Stimulated activated CD4-positive, alpha-beta T cell treated with anti-CD3 and anti-CD28 coated beads, Interleukin-12 subunit alpha, Interleukin-12 subunit beta, amount 100 ng/mL, for 48 hours (primary cell): ENCODE measurements around the gene PNLIPRP2.

ENCODE experiments used
- DNase-seq, 3 donors: peaks; one replicate each; pipeline ENCODE4 v3.0.0-alpha.2; 2020; ENCODE audit warnings: low read depth in 2 of 3, low spot score in 1 of 3

PNLIPRP2 gene

DNA sequence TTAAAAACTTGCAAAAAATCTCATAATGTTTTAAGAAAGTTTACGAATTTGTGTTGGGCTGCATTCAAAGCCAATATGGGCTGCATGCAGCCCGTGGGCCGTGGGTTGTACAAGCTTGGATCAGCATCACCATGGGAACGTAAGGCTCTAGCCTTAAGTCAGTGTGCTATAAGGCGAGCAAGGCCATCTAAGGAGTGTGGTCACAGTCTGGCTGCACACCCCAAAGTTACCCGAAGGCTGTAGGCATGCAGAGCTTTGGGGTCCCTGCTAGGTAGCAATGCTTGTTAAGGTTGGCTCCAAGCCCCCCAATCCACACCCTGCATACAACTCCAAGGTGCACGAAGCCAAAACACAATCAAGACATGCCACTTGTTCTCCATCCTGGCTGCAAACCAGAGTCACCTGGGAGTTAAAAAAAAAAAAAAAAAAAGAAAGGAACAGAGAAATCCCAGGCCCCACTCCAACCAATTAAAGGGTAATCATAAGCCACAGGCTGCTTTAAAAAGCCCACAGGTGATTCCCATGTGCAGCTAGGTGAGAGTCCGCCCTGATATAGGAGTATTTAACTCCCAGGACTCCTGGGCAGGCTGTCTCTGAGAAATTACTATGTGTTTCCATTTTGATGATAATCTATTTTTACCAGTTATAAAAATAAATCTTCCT, 8.5 kb upstream of the PNLIPRP2 start:
- no peak for DNase-seq

- no peak for DNase-seq
Measured at GRCh38 chr10:116613471-116613870, 7.3 kb upstream of the PNLIPRP2 start.

DNA sequence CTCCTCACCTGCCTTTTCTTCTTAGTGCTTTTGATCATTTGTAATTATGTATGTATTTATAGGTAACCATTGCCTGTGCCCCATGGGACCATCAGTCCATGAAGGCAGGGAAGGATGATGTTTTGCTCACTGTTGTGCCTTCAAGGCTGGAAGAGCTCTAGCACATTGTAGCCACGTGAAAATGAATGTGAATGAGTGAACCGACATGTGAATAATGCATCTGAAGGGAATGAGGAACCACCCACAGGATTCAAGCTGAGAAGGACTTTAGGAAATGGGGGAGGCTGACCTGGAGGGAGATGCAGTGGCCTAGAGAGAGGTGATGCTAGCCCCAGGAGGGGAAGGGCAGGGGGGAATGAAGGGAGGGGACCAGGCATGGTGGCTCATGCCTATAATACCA, 6.0 kb upstream of the PNLIPRP2 start:
- DNase-seq = no peak

- no peak for DNase-seq
Measured at GRCh38 chr10:116615199-116615776, 5.5 kb upstream of the PNLIPRP2 start.

DNA sequence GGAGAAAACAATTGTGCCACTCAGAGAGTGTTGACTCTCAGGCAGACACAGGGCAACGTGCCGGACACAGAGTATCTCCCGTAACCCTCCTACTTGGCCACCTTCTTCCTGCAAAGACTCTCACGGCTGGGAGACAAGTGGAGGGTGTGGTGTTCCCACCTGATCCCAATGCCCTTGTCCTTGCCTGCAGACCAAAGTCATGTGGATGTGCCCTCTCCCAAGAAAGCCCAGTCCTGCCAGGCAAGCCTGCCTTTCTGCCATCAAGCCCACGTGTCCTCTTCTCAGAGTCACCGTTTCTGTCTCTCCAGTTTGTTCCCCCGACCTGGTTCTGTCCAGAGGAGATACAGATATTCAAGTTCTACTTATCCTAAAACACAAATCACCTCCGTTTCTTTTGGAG, 723 bp downstream of the PNLIPRP2 start:
- no peak for DNase-seq

GRCh38 chr10:116621934-116622655, 1.3 kb downstream of the PNLIPRP2 start:
- no peak for DNase-seq

DNA sequence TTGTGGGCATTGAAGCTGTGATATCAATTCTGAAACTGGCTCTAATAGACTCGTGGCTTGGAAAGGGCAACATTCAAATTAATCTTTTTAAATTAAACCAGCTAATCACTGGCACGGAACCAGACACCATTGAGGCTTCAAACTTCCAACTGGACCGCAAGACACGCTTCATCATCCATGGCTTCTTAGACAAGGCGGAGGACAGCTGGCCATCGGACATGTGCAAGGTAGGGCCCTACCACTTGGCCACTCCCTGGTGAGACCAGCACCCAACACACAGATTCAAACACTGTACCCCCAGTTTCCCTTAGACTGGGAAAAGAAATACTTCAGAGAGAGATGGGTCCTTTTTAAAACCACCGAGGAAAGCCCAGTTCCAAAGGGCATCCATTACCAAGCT, 5.1 kb downstream of the PNLIPRP2 start:
- DNase-seq = no peak

DNA sequence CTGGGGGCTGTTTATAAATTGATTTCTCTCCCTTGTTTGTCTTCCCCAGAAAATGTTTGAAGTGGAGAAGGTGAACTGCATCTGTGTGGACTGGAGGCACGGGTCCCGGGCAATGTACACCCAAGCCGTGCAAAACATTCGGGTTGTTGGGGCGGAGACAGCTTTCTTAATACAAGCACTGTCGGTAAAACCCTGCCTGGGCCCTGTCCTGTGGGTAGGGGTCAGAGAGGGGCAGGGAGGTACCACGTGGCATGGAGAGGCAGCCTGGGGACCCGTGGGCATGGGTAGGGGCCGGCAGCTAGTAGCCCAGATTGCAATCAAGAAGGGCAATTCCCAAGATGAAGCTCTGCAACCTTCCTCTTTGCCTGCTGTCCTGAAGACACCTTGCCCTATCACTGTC, 6.1 kb downstream of the PNLIPRP2 start:
- no peak for DNase-seq

GRCh38 chr10:116627386-116627933, 6.7 kb downstream of the PNLIPRP2 start:
- no peak for DNase-seq

DNA sequence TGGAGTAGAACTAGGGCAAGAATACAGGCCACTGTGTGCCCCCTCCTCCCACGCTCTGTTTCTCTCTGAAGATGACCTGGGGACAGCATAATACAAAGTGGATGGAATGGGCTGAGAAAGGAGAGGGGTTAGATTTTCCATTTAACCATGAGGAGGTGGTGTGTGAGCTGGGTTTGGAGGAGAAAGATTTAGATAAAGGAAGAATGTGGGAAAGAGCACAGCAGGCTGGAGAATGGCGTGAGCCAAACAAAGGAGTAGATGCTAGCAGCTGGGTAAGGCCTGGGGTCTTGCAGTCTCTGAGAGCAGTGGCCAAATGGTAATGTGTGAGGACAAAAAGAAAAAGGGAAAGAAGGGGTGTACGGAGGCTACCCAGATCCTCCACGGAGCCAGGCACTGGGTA, 8.6 kb downstream of the PNLIPRP2 start:
- no peak for DNase-seq

- no peak for DNase-seq
Measured at GRCh38 chr10:116630020-116630419, 9.3 kb downstream of the PNLIPRP2 start.

- no peak for DNase-seq
Measured at GRCh38 chr10:116631871-116632295, 11.1 kb downstream of the PNLIPRP2 start.

DNA sequence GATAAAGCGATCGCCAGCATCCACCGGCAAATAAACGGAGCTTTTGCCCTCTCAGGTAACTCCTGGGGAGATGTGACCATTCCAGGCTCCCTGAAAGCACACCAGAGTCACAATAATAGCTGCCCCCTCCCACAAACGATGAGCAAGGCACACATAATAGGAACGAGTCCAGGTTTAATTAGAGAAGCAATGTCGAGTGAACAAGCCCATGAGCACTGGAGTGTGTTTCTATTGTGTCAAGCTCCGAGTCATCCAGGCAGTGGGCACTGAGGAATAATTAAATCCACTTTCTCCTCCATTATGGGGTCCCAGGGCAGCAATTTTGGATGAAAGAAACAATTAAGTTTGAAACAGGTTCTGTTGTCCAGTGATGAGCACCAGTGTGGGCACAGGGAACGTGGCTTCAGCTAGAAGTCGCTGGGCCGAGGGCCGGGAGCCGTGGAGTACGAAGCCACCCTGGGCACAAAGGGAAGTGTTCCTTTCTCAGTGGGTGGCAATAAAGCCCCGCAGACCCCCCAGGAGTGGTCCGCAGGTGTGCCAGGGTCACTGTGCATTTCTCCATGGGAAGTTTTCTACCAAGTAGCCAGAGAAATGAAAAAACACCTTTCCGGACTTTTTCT, 12.0 kb downstream of the PNLIPRP2 start:
- no peak for DNase-seq

- DNase-seq = no peak
Measured at GRCh38 chr10:116633216-116633600, 12.5 kb downstream of the PNLIPRP2 start.

GRCh38 chr10:116634126-116634975, 13.6 kb downstream of the PNLIPRP2 start:
- DNase-seq = no peak

DNA sequence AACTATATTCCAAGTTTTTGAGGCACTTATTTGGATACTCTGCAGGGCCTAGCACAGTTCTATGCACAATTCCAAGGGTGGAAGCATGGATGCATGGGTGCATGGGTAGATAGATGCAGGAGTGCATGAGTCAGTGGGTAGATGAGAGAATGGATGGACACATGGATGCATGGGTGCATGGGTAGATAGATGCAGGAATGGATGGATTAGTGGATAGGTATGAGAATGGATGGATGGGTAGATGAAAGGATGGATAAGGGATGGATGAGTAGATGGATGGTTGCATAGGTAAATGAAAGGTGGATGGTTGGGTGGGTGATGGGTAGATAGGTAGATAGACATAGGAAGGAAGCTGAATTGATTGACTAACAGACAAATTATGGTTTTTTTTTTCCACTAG, 15.6 kb downstream of the PNLIPRP2 start:
- no peak for DNase-seq

GRCh38 chr10:116636976-116637375, 16.2 kb downstream of the PNLIPRP2 start:
- no peak for DNase-seq

GRCh38 chr10:116637830-116638229, 17.1 kb downstream of the PNLIPRP2 start:
- peak in 1 of 3 donors; percentile 3 for DNase-seq

DNA sequence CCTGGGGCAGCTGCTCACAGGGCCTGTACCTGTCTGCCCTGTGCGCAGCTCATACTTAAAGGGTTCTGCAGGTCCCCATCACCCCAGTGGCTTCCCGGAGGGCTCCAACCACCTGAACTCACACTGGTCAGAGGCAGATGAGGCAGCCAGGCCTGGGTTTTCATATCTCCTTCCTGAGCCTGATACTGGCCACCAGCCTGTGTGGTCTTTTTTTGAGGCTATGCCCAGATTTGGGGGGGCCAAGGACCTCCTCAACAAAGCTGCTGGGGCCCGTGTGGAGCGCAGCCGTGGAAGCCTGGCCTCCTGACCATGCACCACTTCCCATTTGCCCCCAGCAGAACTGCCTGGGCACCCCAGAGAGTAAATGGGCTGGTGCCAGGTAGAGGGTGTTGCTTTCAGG, 25.7 kb downstream of the PNLIPRP2 start:
- DNase-seq = no peak

GRCh38 chr10:116648903-116649302, 28.1 kb downstream of the PNLIPRP2 start:
- DNase-seq = no peak

DNA sequence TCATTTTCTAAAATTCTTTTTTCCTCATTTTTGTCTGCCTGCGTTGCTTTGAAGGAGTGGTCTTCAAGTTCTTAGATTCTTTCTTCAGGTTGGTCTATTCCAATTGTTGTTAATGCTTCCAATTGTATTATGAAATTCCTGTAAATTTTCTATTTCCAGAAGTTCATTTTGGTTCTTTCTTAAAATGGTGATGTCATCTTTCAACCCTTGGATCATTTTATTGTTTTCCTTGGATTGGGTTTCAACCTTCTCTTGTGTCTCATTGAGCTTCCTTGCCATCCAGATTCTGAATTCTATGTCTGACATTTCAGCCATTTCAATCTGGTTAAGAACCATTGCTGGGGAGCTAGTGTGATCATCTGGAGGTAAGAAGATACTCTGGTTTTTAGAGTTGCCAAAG, 33.1 kb downstream of the PNLIPRP2 start:
- no peak for DNase-seq
